EH (cell line): Measurements from ENCODE around the gene NOL3.
A peak's percentile ranks its signal among the peaks of the same experiment; 100 is the strongest.
"Not testable (repeated sequence)": the region's sequence is repeated elsewhere in the genome, so short reads cannot be mapped to it uniquely, and the experiment has no call there.

ENCODE experiments used
- DNase-seq: peaks from one replicate; pipeline ENCODE4 v3.0.0-alpha.2; 2015; ENCODE audit warnings: low read depth

NOL3 gene

DNA sequence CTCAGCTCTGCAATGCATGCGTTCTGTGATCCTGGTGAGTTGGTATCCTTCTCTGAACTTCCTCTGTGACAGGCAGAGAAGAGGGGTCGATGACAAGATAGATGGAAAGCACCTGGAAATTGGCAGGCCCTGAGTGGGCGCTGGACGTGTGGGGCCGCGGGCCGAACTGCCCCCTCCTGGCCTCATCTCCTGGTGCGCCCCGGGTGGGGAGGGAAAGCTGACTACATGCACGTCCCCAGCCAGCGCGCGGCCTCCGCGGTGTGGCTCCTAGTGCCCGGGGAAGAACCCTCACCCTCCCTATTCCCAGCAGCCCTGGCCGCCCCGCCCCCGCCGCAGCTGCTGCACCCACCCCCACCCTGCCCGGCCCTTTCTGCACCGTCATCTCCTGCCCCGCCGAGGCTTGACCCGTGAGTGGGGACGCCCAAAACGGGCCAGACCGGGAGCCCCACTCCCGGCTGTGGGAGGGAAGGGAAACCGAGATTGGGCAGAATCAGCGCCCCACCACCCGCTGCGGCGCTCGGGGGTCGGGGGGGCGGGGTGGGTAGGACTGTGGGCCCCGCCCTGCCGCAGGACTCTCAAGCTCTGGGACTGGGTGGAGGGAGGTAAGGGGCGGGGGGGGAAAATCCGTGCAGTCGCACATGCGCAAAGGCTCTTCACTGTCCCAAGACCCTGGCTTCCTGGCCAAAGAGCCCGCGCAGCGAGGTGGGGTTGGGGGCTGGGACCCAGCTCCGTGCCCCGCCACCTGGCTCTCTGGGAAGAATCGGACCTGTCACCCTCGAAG, at the start of gene NOL3:
NOL3 (plus strand) TSS at position 371 of the 781 bp plus-strand sequence.
- peak; percentile 88 for DNase-seq

- not testable (repeated sequence) for DNase-seq
Observed at GRCh38 chr16:67122799-67123198, 47.5 kb upstream of the NOL3 start.

- DNase-seq: no peak
Observed at GRCh38 chr16:67128417-67128816, 41.9 kb upstream of the NOL3 start.

DNA sequence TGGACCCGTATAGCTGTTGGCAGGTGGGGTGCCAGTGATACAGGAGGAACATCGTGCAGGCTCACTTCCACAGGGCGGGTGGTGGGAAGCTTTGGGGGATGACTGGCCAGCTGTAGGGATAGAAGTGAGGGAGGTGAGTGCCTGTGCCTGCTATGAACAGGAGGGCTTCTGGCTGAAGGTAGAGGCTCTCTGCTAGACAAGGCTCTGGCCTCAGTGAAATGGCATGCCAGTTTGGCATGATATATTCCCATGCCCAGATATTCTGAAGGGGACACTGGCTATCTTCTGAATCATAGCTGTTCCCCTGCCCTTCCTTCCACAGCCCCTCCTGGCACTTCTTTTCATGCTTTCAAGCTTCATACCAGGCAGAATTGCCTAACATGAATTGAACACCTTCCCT, 41.5 kb upstream of the NOL3 start:
- no peak for DNase-seq

- DNase-seq: no peak
Observed at GRCh38 chr16:67129422-67129821, 40.9 kb upstream of the NOL3 start.

- DNase-seq: no peak
Observed at GRCh38 chr16:67137605-67138004, 32.7 kb upstream of the NOL3 start.

DNA sequence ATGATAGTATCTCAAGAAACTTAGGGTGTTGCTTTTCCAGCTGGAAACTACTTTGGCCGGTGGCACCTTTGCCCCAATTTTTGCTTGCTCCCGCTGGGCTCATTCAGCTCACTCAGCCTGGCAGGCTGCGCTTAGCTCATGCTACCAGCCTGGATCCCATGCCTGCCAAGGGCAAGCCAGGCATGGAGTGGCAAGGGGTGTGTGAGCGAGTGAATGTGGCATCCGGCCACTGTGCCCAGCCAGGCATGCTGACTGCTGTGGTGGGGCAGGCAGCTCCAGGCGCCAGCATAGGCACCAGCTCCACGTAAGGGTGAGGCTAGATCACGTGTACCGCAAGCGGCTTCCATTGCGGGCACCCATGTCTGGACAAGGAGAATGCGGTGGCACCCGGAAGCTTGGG, 28.9 kb upstream of the NOL3 start:
- no peak for DNase-seq

DNA sequence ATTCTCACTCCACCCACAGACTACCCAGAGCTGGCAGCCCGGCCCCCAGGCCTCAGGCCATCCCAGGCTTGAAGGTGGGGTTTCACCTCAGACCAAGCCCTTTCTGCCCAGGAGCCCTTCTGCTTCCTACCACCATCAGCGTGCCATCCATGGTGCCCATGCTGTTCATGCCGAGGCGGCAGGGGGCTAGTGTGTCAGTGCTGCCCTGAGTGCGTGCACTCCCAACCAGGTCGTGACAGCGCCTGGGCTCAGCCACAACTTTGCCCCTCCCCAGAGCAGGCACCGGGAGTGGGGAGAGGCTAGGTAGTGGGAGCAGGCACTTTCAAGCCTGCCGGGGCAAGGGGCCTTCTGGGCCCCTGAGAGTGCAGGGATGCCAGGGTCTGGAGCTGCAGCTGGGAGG, 28.0 kb upstream of the NOL3 start:
- no peak for DNase-seq

GRCh38 chr16:67144943-67145342, 25.4 kb upstream of the NOL3 start:
- no peak for DNase-seq

DNA sequence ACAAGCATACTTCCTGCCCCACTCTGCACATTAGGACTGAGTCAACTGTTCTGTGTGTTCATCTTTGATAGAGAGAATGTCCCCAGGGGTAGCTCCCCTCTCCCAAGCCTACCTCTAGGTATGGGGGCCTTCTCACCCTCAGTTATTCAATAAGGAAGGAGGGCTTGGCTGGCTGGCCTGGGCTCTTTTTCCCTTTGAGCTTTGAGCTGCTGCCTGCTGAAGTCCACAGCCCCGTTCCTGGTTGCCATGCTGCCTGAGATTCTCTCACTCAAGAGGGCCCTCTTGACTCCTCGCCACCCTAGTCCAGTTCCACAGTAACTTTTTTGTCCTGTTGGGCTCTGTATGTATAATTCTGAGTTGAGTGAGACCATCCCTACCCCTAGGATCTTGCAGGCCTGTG, 24.6 kb upstream of the NOL3 start:
- DNase-seq: no peak

DNA sequence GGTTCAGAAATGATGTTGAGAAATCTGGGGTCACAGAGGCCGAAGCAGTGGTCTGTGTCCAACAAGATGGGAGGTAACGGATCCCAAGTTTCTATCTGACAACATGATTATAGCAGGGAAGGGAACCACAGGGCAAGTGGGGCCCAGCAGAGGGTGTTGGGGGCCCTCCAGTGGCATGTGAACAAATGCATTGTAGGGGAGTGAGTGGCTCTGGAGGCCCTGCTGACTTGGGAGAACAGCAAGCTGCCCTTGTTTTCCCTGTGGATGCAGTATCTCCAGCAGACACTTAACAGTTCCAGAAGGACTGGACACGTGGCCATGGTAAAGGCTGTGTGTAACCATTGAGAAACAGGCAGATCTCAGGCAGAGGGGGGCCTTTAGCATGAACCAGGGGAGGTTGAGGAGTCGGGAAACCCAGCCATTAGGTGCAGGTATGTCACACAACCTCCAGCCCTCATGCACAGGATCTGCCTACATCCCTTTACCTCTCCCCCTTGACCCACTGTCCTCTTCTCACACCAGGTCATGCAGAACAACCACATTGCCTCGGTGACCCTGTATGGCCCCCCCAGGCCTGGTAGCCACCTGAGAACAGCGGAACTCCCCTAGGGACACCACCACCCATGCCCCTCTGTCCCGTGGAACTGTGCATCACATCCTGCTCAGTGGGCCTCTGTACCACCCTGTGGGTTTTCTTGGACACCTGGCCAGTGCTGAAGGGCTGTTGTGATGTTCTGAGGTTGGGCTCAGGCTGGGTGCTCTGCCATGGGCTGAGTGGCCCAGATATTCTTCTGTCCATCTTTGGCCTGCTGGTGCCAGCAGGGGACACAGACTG, 23.6 kb upstream of the NOL3 start:
- no peak for DNase-seq

DNA sequence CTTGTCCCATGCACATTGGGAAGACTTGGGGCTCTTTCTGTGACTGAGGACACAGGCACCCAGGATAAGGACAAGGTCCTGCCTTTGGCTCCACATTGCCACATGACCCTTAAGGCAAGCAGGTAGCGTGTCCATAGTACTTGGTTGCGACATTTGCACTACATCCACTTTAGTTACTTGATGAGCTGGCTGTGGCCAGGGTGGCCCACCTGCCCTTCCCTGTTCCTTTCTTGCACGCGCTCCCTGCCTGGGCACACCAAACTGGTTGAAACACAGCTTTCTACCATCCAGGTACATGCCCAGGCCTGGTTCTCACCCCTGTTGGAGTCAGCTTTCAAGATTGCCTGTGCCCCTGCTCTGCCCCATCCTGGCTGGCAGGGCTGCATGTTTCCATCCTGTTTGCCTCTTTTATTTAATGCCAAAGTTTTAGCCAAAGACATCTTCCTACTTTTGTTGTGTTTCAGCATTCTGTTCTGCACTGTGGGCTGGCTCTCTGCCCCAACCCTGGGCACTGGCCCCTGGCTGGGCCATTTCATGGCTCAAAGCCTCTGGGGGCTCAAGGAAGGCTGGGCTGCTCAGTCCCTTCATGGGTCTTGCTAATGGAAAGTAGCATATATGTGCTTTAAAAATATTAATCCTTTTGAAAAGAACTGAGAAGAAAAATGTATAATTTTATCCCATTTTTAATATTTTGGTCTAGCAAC, 22.7 kb upstream of the NOL3 start:
- no peak for DNase-seq

- DNase-seq: no peak
Observed at GRCh38 chr16:67148221-67148620, 22.1 kb upstream of the NOL3 start.

- no peak for DNase-seq
Observed at GRCh38 chr16:67148656-67149275, 21.6 kb upstream of the NOL3 start.

GRCh38 chr16:67149276-67150046, 20.9 kb upstream of the NOL3 start:
- no peak for DNase-seq

DNA sequence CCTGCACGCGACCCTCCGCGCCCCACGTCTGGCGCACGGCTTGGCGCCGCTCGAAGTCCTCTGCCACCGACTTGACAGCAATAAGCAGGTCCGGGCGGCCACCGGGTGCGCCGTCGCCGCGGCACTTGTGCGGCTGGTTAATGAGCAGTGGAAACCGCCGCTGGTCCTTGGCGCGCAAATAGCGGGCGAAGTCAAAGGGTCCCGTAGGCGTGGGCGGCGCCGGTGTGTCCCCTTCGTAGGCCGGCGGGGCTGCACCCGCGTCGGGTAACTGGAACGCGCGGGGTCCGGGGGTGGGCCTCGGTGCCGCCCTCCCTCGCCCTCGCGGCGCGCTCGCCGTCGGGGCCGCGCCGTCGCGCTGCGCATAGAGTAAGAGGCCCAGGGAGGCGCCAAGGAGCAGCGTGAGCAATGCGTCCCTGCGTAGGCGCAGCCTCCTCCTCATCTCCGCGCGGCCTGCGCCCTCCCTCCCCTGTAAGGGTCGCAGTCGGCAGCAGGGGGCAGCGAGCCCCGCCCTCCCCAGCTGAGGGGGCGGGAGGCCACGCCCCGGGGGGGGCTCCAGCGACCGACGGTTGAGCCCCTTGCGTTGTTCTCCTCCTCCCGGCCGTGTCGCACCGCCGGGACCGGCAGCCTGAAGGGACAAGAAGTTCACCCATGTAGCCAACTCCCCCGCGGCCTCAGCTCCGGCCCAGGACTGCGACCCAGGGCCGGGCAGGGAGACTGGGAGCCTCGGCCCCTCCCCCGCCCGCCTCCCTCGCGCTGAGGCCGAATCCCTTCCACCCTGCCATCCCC, 20.1 kb upstream of the NOL3 start:
- DNase-seq: peak; percentile 65

- peak; percentile 79 for DNase-seq
Observed at GRCh38 chr16:67150833-67151396, 19.4 kb upstream of the NOL3 start, which contains the start of gene B3GNT9. Gene B3GNT9, minus strand, starts transcription at chr16:67150998. Its CDS starts 513 bp downstream, at chr16:67150485.

DNA sequence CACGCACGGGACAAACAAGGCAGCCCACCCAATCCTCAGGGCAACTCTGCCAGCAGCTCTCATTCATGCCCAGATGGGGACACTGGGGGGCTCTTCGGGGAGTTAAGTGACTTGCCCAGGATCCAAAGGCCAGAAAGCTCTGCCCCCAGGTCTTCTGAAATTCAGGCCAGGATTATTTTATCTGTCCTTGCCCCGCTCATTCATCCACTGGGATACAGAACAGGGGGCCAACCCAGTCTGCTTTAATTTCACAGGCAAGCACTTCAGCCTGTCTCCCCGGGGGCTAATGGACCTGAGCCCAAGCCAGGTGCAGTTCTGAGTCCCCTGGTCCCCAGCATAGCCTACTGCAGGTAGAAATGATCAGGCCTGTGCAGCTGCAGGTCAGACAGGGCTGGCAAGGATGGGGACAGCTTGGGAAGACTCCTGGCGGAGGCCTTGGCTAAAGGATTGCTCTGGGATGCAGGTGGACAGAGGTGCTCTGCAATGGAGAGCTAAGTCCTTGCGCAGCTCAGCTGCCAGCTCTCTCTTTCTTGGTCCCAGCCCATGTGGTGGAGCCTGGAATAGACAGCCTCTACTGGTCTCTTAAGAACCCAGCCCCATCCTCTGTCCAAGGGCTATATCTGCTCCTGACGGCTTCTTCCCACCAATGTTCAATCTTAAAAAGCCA, 18.8 kb upstream of the NOL3 start:
- DNase-seq: no peak

GRCh38 chr16:67154578-67155294, 15.6 kb upstream of the NOL3 start:
- no peak for DNase-seq
